IPS DF 19.7 (cell line): ENCODE data around the gene NECTIN2.
"Not testable (repeated sequence)": the region's sequence is repeated elsewhere in the genome, so short reads cannot be mapped to it uniquely, and the experiment has no call there.

Experiments used
- DNase-seq: peaks from one replicate; pipeline ENCODE4 v3.0.0-alpha.2; 2013; ENCODE audit warnings: low read depth, low spot score

Gene NECTIN2

GRCh38 chr19:44884566-44884965 lies 38.5 kb downstream of the NECTIN2 start:
- DNase-seq = no peak

DNA sequence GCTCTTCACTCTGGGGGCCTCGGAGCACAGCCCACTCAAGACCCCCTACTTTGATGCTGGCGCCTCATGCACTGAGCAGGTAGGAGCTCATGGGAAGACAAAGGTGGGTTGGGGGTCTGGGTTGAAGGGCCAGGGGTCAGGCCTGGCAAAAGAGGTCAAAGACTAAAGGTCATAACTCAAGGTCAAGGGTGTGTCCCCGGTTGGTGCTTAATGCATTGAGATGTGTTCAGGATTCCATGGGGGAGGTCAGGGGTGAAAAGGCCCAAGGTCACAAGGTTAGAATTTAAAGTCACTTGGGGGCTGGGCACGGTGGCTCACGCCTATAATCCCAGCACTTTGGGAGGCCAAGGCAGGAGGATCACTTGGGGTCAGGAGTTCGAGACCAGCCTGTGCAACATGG lies 40.0 kb downstream of the NECTIN2 start:
- no peak for DNase-seq

DNA sequence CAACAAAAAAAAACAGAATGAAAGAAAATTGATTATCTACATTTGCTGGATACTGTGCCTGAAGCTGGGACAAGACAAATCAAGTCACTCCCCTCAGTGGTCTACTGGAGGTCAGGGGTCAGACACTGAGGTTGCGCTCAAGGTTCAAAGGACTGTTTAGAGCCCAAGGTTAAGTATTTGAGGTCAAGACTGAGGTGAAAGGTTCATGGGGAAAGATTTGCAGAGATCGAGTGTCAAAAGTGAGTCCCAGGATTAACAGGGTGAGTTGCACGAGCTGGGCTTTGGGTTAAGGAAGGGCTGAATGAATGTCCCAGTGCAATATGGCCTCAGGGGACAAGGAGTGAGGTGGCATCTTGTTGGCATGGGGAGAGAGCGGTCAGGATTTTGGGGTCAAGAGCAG lies 41.6 kb downstream of the NECTIN2 start:
- no peak for DNase-seq

DNA sequence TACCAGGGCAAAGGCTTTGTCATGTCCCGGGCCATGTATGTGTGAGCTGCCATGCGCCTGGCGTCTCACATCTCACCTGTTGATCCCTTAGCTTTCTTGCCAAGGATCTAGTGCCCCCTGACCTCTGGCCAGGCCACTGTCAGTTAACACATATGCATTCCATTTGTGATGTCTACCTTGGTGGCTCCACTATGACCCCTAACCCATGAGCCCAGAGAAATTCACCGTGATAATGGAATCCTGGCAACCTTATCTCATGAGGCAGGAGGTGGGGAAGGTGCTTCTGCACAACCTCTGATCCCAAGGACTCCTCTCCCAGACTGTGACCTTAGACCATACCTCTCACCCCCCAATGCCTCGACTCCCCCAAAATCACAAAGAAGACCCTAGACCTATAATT lies 42.2 kb downstream of the NECTIN2 start:
- not testable (repeated sequence) for DNase-seq

DNA sequence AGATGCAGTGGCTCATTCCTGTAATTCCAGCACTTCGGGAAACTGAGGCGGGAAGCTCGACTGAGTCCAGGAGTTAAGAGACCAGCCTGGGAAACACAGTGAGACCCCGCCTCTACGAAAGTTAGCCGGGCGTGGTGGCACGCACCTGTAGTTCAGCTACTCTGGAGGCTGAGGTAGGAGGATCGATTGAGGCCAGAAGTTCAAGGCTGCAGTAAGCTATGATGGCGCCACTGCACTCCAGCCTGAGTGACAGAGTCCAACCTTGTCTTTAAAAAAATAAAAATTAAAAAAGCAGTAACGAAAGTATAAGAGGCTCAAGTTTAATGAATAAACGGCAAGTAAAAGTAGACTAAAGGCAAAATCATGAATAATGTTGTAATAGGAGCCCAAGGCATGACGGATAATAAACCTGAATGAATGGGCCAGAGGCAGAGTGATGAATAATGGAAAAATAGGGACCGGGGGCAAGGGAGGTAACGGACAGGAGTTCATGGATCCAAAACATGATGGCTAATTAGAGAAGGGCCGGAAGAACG lies 43.8 kb downstream of the NECTIN2 start:
- DNase-seq = no peak

GRCh38 chr19:44890366-44891015 lies 44.4 kb downstream of the NECTIN2 start:
- DNase-seq = peak; percentile 100

DNA sequence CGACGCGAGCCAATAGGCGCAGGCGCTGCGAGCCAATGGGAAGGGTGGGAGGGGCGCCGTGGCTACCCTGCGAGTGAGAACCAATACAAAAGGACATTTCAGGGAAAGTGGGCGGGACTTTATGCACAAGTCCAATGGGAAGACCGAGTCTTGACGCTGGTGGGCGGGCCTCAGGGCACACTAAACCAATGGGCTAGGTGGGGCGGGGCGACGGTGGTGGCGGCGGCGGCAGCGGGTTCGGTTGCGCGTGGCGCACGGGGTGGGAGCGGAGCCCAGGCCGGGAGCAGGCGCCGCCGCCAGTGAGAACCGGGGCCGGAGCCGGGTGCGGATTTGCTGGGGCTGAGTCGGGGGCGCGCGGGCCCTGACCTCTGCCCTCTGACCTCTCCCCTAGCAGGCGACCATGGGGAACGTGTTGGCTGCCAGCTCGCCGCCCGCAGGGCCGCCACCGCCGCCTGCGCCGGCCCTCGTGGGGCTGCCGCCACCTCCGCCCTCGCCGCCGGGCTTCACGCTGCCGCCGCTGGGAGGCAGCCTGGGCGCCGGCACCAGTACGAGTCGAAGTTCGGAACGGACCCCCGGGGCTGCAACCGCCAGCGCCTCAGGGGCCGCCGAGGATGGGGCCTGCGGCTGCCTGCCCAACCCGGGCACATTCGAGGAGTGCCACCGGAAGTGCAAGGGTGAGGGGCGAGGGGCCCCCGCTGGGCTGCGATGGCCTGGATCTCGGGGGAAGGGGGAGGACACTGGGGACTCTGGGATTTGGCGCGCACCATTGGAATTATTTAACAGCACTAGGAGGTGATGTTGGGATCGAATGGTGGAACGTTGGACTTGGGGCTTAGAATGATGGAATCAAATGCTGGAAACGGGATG lies 45.2 kb downstream of the NECTIN2 start, which contains the start of gene TOMM40:
TSS of gene TOMM40 (plus strand) at position 239 of the 867 bp plus-strand sequence. CDS start at position 401, 162 bp downstream.
- DNase-seq = peak; percentile 97

- DNase-seq = no peak
Measured at GRCh38 chr19:44892932-44893331, 46.8 kb downstream of the NECTIN2 start.

GRCh38 chr19:44893332-44894051 lies 47.4 kb downstream of the NECTIN2 start:
- no peak for DNase-seq

- DNase-seq = no peak
Measured at GRCh38 chr19:44894052-44894400, 47.9 kb downstream of the NECTIN2 start.

- DNase-seq = no peak
Measured at GRCh38 chr19:44894946-44895345, 48.8 kb downstream of the NECTIN2 start.

GRCh38 chr19:44897835-44898234 lies 51.7 kb downstream of the NECTIN2 start:
- no peak for DNase-seq

DNA sequence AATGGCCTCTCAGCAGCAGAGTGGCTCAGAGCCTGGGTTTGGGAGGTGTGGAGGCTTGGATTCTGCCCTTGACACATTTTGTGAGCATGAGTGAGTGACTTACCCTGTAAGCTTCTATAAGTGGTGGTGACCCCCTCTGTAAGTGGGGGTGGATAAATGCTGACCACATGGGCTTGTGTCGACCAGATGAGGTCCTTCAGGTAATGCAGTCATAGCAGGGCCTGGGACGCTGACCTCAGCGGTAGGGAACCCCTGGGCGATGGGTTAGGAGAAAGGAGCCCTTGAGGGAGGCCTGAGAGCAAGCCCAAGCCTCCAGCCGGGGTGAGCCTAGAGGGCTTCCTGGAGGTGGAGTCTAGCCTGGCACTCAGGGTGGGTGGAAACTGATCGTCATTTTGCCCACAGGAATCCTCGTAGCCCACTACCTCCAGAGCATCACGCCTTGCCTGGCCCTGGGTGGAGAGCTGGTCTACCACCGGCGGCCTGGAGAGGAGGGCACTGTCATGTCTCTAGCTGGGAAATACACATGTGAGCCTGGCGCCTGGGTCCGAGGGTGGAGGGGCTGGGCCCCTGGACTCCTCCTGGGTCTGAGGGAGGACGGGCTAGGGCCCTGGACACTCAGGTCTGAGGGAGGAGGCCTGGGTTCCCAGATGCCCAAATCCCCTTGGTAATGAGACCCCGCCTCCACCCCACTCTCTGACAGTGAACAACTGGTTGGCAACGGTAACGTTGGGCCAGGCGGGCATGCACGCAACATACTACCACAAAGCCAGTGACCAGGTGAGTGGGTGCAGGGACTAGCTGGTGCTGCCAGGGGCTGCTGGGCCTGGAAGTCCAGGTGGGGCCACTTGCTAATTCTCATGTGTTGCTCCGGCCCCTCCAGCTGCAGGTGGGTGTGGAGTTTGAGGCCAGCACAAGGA lies 54.5 kb downstream of the NECTIN2 start:
- DNase-seq = no peak

DNA sequence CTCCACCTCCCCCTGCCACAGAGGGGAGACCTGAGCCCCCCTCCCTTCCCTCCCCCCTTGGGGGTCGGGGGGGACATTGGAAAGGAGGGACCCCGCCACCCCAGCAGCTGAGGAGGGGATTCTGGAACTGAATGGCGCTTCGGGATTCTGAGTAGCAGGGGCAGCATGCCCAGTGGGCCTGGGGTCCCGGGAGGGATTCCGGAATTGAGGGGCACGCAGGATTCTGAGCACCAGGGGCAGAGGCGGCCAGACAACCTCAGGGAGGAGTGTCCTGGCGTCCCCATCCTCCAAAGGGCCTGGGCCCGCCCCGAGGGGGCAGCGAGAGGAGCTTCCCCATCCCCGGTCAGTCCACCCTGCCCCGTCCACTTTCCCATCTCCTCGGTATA lies 57.1 kb downstream of the NECTIN2 start:
- no peak for DNase-seq

GRCh38 chr19:44903602-44904425 lies 57.7 kb downstream of the NECTIN2 start:
- DNase-seq = no peak

DNA sequence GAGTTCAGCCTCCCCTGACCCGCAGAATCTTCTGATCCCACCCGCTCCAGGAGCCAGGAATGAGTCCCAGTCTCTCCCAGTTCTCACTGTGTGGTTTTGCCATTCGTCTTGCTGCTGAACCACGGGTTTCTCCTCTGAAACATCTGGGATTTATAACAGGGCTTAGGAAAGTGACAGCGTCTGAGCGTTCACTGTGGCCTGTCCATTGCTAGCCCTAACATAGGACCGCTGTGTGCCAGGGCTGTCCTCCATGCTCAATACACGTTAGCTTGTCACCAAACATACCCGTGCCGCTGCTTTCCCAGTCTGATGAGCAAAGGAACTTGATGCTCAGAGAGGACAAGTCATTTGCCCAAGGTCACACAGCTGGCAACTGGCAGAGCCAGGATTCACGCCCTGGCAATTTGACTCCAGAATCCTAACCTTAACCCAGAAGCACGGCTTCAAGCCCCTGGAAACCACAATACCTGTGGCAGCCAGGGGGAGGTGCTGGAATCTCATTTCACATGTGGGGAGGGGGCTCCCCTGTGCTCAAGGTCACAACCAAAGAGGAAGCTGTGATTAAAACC lies 58.4 kb downstream of the NECTIN2 start:
- DNase-seq = no peak

- no peak for DNase-seq
Measured at GRCh38 chr19:44905437-44906160, 59.5 kb downstream of the NECTIN2 start, which contains the start of gene APOE. APOE (plus strand) TSS chr19:44905796; CDS start chr19:44906625, 829 bp downstream.

DNA sequence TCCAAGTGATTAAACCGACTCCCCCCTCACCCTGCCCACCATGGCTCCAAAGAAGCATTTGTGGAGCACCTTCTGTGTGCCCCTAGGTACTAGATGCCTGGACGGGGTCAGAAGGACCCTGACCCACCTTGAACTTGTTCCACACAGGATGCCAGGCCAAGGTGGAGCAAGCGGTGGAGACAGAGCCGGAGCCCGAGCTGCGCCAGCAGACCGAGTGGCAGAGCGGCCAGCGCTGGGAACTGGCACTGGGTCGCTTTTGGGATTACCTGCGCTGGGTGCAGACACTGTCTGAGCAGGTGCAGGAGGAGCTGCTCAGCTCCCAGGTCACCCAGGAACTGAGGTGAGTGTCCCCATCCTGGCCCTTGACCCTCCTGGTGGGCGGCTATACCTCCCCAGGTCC lies 61.5 kb downstream of the NECTIN2 start:
- DNase-seq = no peak
